GM23338 (cell line): ENCODE measurements around the gene CTDSP2. TPM values are rescaled to one million over a fixed set of nuclear protein-coding genes. Genes with fewer than 3 reads are reported as not detected.

Experiments used
- ATAC-seq: fragments of 200-7000 bp; cut with Tn5 transposase; 3 replicates; pipeline ENCODE4 v1.9.1; 2020
- DNase-seq: peaks from one replicate; pipeline ENCODE4 v3.0.0-alpha.2; 2015; ENCODE audit warnings: low spot score
- H2AFZ ChIP-seq: fragments of 200-600 bp; sonication (generic); 2 replicates; pipeline ENCODE4 v1.8.0; 2016; ENCODE audit warnings: antibody characterized with exemption, mild to moderate bottlenecking, moderate library complexity
- H3F3A ChIP-seq: fragments of 200-600 bp; sonication (generic); replicated peaks from 2 replicates; pipeline ENCODE4 v1.8.0; 2017; ENCODE audit warnings: antibody characterized with exemption, mixed run types, low read depth
- H3K27ac ChIP-seq: fragments of 200-600 bp; sonication (generic); 2 replicates; pipeline ENCODE4 v1.6.1; 2016; ENCODE audit warnings: low read depth
- H3K27me3 ChIP-seq: fragments of 200-600 bp; sonication (generic); 2 replicates; pipeline ENCODE4 v1.8.0; 2016; ENCODE audit warnings: mild to moderate bottlenecking, mixed run types, moderate library complexity; ENCODE audit not compliant: insufficient read depth
- H3K36me3 ChIP-seq: fragments of 200-600 bp; sonication (generic); 2 replicates; pipeline ENCODE4 v1.8.0; 2016; ENCODE audit warnings: mild to moderate bottlenecking; ENCODE audit not compliant: insufficient read depth
- H3K4me1 ChIP-seq: fragments of 200-600 bp; sonication (generic); 2 replicates; pipeline ENCODE4 v1.8.0; 2016; ENCODE audit warnings: mild to moderate bottlenecking, moderate library complexity; ENCODE audit not compliant: insufficient read depth
- H3K4me2 ChIP-seq: fragments of 200-600 bp; sonication (generic); 2 replicates; pipeline ENCODE4 v1.7.1; 2017; ENCODE audit warnings: mixed run types
- H3K4me3 ChIP-seq: fragments of 200-600 bp; sonication (generic); 2 replicates; pipeline ENCODE4 v1.6.1; 2016; ENCODE audit warnings: mixed run types
- H3K79me2 ChIP-seq: fragments of 200-600 bp; sonication (generic); replicated peaks from 2 replicates; pipeline ENCODE4 v1.8.0; 2017; ENCODE audit warnings: mild to moderate bottlenecking; ENCODE audit not compliant: insufficient read depth
- H3K9me2 ChIP-seq: fragments of 200-600 bp; sonication (generic); 2 replicates; pipeline ENCODE4 v1.8.0; 2017; ENCODE audit not compliant: insufficient read depth
- H4K20me1 ChIP-seq: fragments of 200-600 bp; sonication (generic); replicated peaks from 2 replicates; pipeline ENCODE4 v1.8.0; 2017; ENCODE audit warnings: mild to moderate bottlenecking; ENCODE audit not compliant: insufficient read depth
- H3K27ac Mint-ChIP-seq: 2 replicates; pipeline ENCODE4 v1.8.0; 2020; ENCODE audit warnings: inconsistent platforms, mild to moderate bottlenecking, moderate library complexity, mixed read lengths
- H3K27me3 Mint-ChIP-seq: 3 replicates; pipeline ENCODE4 v1.8.0; 2022; ENCODE audit warnings: low read depth, mild to moderate bottlenecking, moderate library complexity, mixed read lengths, inconsistent platforms; ENCODE audit not compliant: insufficient read depth, poor library complexity
- H3K36me3 Mint-ChIP-seq: 3 replicates; pipeline ENCODE4 v1.8.0; 2021; ENCODE audit warnings: low read depth, mild to moderate bottlenecking, inconsistent platforms, moderate library complexity, mixed read lengths
- H3K4me1 Mint-ChIP-seq: 3 replicates; pipeline ENCODE4 v1.8.0; 2020; ENCODE audit warnings: mild to moderate bottlenecking, inconsistent platforms, mixed read lengths
- H3K4me3 Mint-ChIP-seq: 3 replicates; pipeline ENCODE4 v1.8.0; 2021; ENCODE audit warnings: moderate library complexity, mild to moderate bottlenecking, inconsistent platforms, mixed read lengths
- H3K9me3 Mint-ChIP-seq: 3 replicates; pipeline ENCODE4 v1.8.0; 2020; ENCODE audit warnings: moderate library complexity, mild to moderate bottlenecking, inconsistent platforms, mixed read lengths
- CREB1 ChIP-seq: fragments of 250-450 bp; sonication (Bioruptor Pico); IDR thresholded peaks from 2 replicates; pipeline ENCODE4 v1.5.0; 2020; ENCODE audit warnings: low read depth, mild to moderate bottlenecking, moderate library complexity
- CTCF ChIP-seq, 2 experiments: fragments of 200-600 bp in 1 of 2; sonication (generic) in 1 of 2; conservative IDR thresholded peaks; 2 replicates each; pipeline versions ENCODE4 v1.5.1 to v1.6.1; 2016 to 2017; ENCODE audit warnings: antibody characterized with exemption in 2 of 2, low read depth in 2 of 2, mild to moderate bottlenecking in 2 of 2, moderate library complexity in 1 of 2
- ETS1 ChIP-seq: IDR thresholded peaks from 2 replicates; pipeline ENCODE4 v1.6.1; 2016; ENCODE audit warnings: antibody characterized with exemption
- EZH2 ChIP-seq: fragments of 200-600 bp; sonication (generic); IDR thresholded peaks from one replicate; pipeline ENCODE4 v1.8.0; 2017; ENCODE audit warnings: antibody characterized with exemption, mild to moderate bottlenecking, low read depth; ENCODE audit not compliant: unreplicated experiment
- EZH2phosphoT487 ChIP-seq: fragments of 200-600 bp; sonication (generic); IDR thresholded peaks from one replicate; pipeline ENCODE4 v1.8.1; 2018; ENCODE audit warnings: antibody characterized with exemption; ENCODE audit not compliant: unreplicated experiment
- NANOG ChIP-seq: IDR thresholded peaks from 2 replicates; pipeline ENCODE4 v1.6.1; 2016; ENCODE audit warnings: antibody characterized with exemption, borderline replicate concordance
- POLR2AphosphoS5 ChIP-seq: IDR thresholded peaks from 2 replicates; pipeline ENCODE4 v1.6.1; 2016; ENCODE audit warnings: antibody characterized with exemption, low read depth
- REST ChIP-seq: IDR thresholded peaks from one replicate; pipeline ENCODE4 v1.6.1; 2018; ENCODE audit warnings: antibody characterized with exemption; ENCODE audit not compliant: unreplicated experiment
- STAT1 ChIP-seq: IDR thresholded peaks from one replicate; pipeline ENCODE4 v1.6.1; 2016; ENCODE audit warnings: antibody characterized with exemption; ENCODE audit not compliant: unreplicated experiment
- ZNF114 ChIP-seq: fragments of 250-450 bp; sonication (Bioruptor Pico); IDR thresholded peaks from 2 replicates; pipeline ENCODE4 v1.5.0; 2020; ENCODE audit warnings: mild to moderate bottlenecking, moderate library complexity
- ZNF462 ChIP-seq: fragments of 250-450 bp; sonication (Bioruptor Pico); IDR thresholded peaks from 2 replicates; pipeline ENCODE4 v1.5.0; 2020; ENCODE audit warnings: mild to moderate bottlenecking, moderate library complexity
- polyA plus RNA-seq: library from polyadenylated mRNA; unstranded; fragments of >200 nt; fragmentation: Nextera tagmentation; extraction: Ambion mirVana; gene quantifications from 2 replicates; pipeline ENCODE4 v1.2.1, GENCODE V29; 2016
- total RNA-seq: library from RNA; depleted of rRNA; stranded (reverse); fragments of >200 nt; shearing (Covaris generic); gene quantifications from 2 replicates; pipeline ENCODE4 v1.2.3, GENCODE V29; 2014

The CTDSP2 gene
- total and polyA plus RNA-seq, 2 experiments from 2014 or later = 22.8 to 81.9 TPM

GRCh38 chr12:57772429-57773322 is 73.9 kb downstream of the CTDSP2 start, which contains the start of gene EEF1AKMT3:
TSS of gene EEF1AKMT3 (plus strand) at chr12:57772614. CDS start at chr12:57772725, 111 bp downstream.
- peaks cover 14% of the 10 kb centered on the region for H3K27me3 Mint-ChIP-seq
- H3K4me2 ChIP-seq = peak within 1 kb of the TSS; percentile 99
- H3K36me3 ChIP-seq = no peaks in the 10 kb centered on the region; the same call in 1 of the 2 replicates
- peak within 1 kb of the TSS; percentile 100 for H2AFZ ChIP-seq
- ATAC-seq (peak; percentile 62), DNase-seq (peak; percentile 73)
- H3K27ac Mint-ChIP-seq = peak within 1 kb of the TSS; percentile 100
- no peaks in the 10 kb centered on the region for H3K9me2 ChIP-seq
- no peaks in the 10 kb centered on the region; the same call in 2 of the 3 replicates for H3K9me3 Mint-ChIP-seq
- H3K27ac ChIP-seq = peak within 1 kb of the TSS; percentile 95
- peak within 1 kb of the TSS; percentile 98 for H3K4me3 Mint-ChIP-seq
- H3K4me1 Mint-ChIP-seq = peaks cover 7% of the 10 kb centered on the region
- TF ChIP-seq REST (no peak), NANOG (no peak), POLR2AphosphoS5 (no peak), EZH2phosphoT487 (no peak), STAT1 (no peak), ZNF462 (CRISPR knock-in tag) (no peak), ZNF114 (no peak), ETS1 (no peak), CREB1 (CRISPR knock-in tag) (no peak), CTCF (conservative IDR thresholded peaks at IDR 0.05; ENCODE audit: low read depth in 2 of 2) (no peak), EZH2 (no peak)
- no peaks in the 10 kb centered on the region for H3K79me2 ChIP-seq
- peaks cover 7% of the 10 kb centered on the region; the same call in 1 of the 2 replicates for H4K20me1 ChIP-seq
- H3K4me1 ChIP-seq = peaks cover under 1% of the 10 kb centered on the region; the same call in 1 of the 2 replicates
- H3F3A ChIP-seq = no peaks in the 10 kb centered on the region; the same call in 1 of the 2 replicates
- peaks cover 33% of the 10 kb centered on the region for H3K36me3 Mint-ChIP-seq
- peaks cover 22% of the 10 kb centered on the region for H3K27me3 ChIP-seq
- H3K4me3 ChIP-seq = peak within 1 kb of the TSS; percentile 78
